Measurements from ENCODE around the gene SIM2. TPM values are rescaled to one million over a fixed set of nuclear protein-coding genes. Genes with fewer than 3 reads are reported as not detected.

The SIM2 gene
- polyA plus RNA-seq, 1 donor from 2014 or later = not detected

GRCh38 chr21:36721817-36722216, 22.9 kb downstream of the SIM2 start:
- Histone ChIP-seq H3F3A (ENCODE audit: insufficient read depth, low read length, poor library complexity, severe bottlenecking) (no peaks in the 10 kb centered on the region), H3K79me2 (replicated peaks; ENCODE audit: insufficient read depth, low read length) (no peaks in the 10 kb centered on the region)

More at GRCh38 chr21:36721817-36722216, 22.9 kb downstream of the SIM2 start:
- Histone ChIP-seq H4K20me1 (ENCODE audit: insufficient read depth) (no peaks in the 10 kb centered on the region), H3K4me3 (ENCODE audit: low read length) (no peak overlapping the region), H3K9me3 (ENCODE audit: low read length) (no peaks in the 10 kb centered on the region), H3K4me2 (ENCODE audit: low read length) (no peak overlapping the region), H3K36me3 (ENCODE audit: insufficient read depth, low read length) (no peaks in the 10 kb centered on the region), H3K27me3 (ENCODE audit: insufficient read depth, low read depth, low read length) (peaks cover 3% of the 10 kb centered on the region), H3K9ac (ENCODE audit: low read length) (no peak overlapping the region), H3K27ac (ENCODE audit: low read length) (no peak overlapping the region), H2AFZ (ENCODE audit: low read depth, low read length) (no peak overlapping the region), H3K9me2 (ENCODE audit: insufficient read depth, low read length) (no peaks in the 10 kb centered on the region)
- TF ChIP-seq EP300 (conservative IDR thresholded peaks at IDR 0.05; ENCODE audit: poor library complexity, severe bottlenecking) = no peak
- no peak for TF ChIP-seq REST (IDR thresholded peaks at IDR 0.05; ENCODE audit: borderline replicate concordance)
- no peak for TF ChIP-seq POLR2AphosphoS5 (IDR thresholded peaks at IDR 0.05)
- no peak for TF ChIP-seq RAD21 (conservative IDR thresholded peaks at IDR 0.05)
- TF ChIP-seq SMC3 (conservative IDR thresholded peaks at IDR 0.05; ENCODE audit: poor library complexity) = no peak
- no peak for TF ChIP-seq MXI1 (conservative IDR thresholded peaks at IDR 0.05; ENCODE audit: poor library complexity, severe bottlenecking)
- TF ChIP-seq EZH2 (IDR thresholded peaks at IDR 0.05; ENCODE audit: borderline replicate concordance, insufficient read depth, low read length, poor library complexity, severe bottlenecking) = no peak
- no peak for TF ChIP-seq CTCF (IDR thresholded peaks at IDR 0.05; ENCODE audit: poor library complexity, severe bottlenecking)
- no peak for TF ChIP-seq TAF1 (IDR thresholded peaks at IDR 0.05; ENCODE audit: low read depth)
